Omental fat pad (tissue), 4 donors: ENCODE results near the gene SEMA4C. TPM values are rescaled to one million over a fixed set of nuclear protein-coding genes. Genes with fewer than 3 reads are reported as not detected.

Experiments
- ATAC-seq: fragments of 150-250 bp; one replicate; pipeline ENCODE4 v1.9.1; 2016; ENCODE audit warnings: mild to moderate bottlenecking, moderate library complexity; ENCODE audit not compliant: low FRiP score
- DNase-seq: peaks from one replicate; pipeline ENCODE4 v3.0.0-alpha.2; 2019; ENCODE audit warnings: low spot score
- CTCF ChIP-seq, 3 donors: fragments of 450-650 bp; IDR thresholded peaks; one replicate each; pipeline ENCODE4 v1.5.1; 2016 to 2017; ENCODE audit warnings: antibody characterized with exemption in 3 of 3, mild to moderate bottlenecking in 3 of 3, moderate library complexity in 2 of 3
- total RNA-seq, 4 donors: library from RNA; depleted of rRNA; stranded (reverse); fragments of >200 nt; gene quantifications; one replicate each; pipeline ENCODE4 v1.1.0, GENCODE V29; 2016

The SEMA4C gene
- total RNA-seq, 4 donors from 2014 or later, result 19.7 to 40.4 (median 26.9) TPM

GRCh38 chr2:96846825-96847224 is 23.1 kb downstream of the SEMA4C start:
- no peak for DNase-seq
- no peak for TF ChIP-seq CTCF (IDR thresholded peaks at IDR 0.05)
- ATAC-seq, result no peak

GRCh38 chr2:96844405-96844808 is 25.5 kb downstream of the SEMA4C start:
- ATAC-seq (no peak), DNase-seq (no peak)
- TF ChIP-seq CTCF (IDR thresholded peaks at IDR 0.05), result no peak

GRCh38 chr2:96843538-96844268 is 26.2 kb downstream of the SEMA4C start, which contains the start of gene ANKRD23:
TSS of gene ANKRD23 (minus strand) at chr2:96844021. CDS start at chr2:96843992, 29 bp downstream.
- DNase-seq, result no peak
- no peak for TF ChIP-seq CTCF (IDR thresholded peaks at IDR 0.05)
- no peak for ATAC-seq

- ATAC-seq (no peak), DNase-seq (no peak)
- TF ChIP-seq CTCF (IDR thresholded peaks at IDR 0.05), result no peak
These were observed 27.3 kb downstream of the SEMA4C start for GRCh38 chr2:96842600-96842999.

GRCh38 chr2:96841701-96842495 is 28.0 kb downstream of the SEMA4C start:
- DNase-seq (no peak), ATAC-seq (no peak)
- no peak for TF ChIP-seq CTCF (IDR thresholded peaks at IDR 0.05)

GRCh38 chr2:96839875-96840850 is 29.7 kb downstream of the SEMA4C start:
- ATAC-seq, result no peak
- no peak for TF ChIP-seq CTCF (IDR thresholded peaks at IDR 0.05)
- DNase-seq, result no peak
